Skeletal muscle satellite cell (primary cell): ENCODE measurements around the gene REXO5.

Source experiments
- H3K27me3 ChIP-seq: 2 replicates; pipeline ENCODE4 v1.7.0; 2013; ENCODE audit warnings: low read length; ENCODE audit not compliant: control insufficient read depth, insufficient read depth
- H3K36me3 ChIP-seq: 2 replicates; pipeline ENCODE4 v1.7.0; 2013; ENCODE audit warnings: mild to moderate bottlenecking, control low read depth, low read length; ENCODE audit not compliant: insufficient read depth
- H3K4me1 ChIP-seq: 2 replicates; pipeline ENCODE4 v1.7.0; 2013; ENCODE audit warnings: low read length; ENCODE audit not compliant: control insufficient read depth, insufficient read depth
- H3K4me2 ChIP-seq: 2 replicates; pipeline ENCODE4 v1.7.0; 2013; ENCODE audit warnings: mild to moderate bottlenecking, low read length
- H3K4me3 ChIP-seq: 2 replicates; pipeline ENCODE4 v1.7.0; 2013; ENCODE audit warnings: low read length
- H3K9ac ChIP-seq: 2 replicates; pipeline ENCODE4 v1.7.0; 2013; ENCODE audit warnings: mild to moderate bottlenecking, low read depth, low read length, moderate library complexity
- H3K9me3 ChIP-seq: replicated peaks from 2 replicates; pipeline ENCODE4 v1.7.0; 2013; ENCODE audit warnings: mild to moderate bottlenecking, control low read depth, low read length

Gene REXO5

GRCh38 chr16:20773679-20774078, 32.6 kb upstream of the REXO5 start:
- no peak overlapping the region for H3K9ac ChIP-seq
- no peaks in the 10 kb centered on the region for H3K27me3 ChIP-seq
- no peak overlapping the region for H3K4me2 ChIP-seq
- no peaks in the 10 kb centered on the region for H3K4me1 ChIP-seq
- H3K36me3 ChIP-seq = no peaks in the 10 kb centered on the region
- no peak overlapping the region for H3K4me3 ChIP-seq
- no peaks in the 10 kb centered on the region for H3K9me3 ChIP-seq

GRCh38 chr16:20774703-20775362, 31.5 kb upstream of the REXO5 start:
- no peaks in the 10 kb centered on the region for H3K36me3 ChIP-seq
- no peaks in the 10 kb centered on the region for H3K27me3 ChIP-seq
- H3K9me3 ChIP-seq = no peaks in the 10 kb centered on the region
- H3K4me2 ChIP-seq = no peak overlapping the region
- no peak overlapping the region for H3K4me3 ChIP-seq
- no peaks in the 10 kb centered on the region for H3K4me1 ChIP-seq
- H3K9ac ChIP-seq = no peak overlapping the region

- Histone ChIP-seq H3K9ac (no peak overlapping the region), H3K36me3 (no peaks in the 10 kb centered on the region), H3K9me3 (no peaks in the 10 kb centered on the region), H3K4me3 (no peak overlapping the region), H3K4me1 (no peaks in the 10 kb centered on the region), H3K4me2 (no peak overlapping the region), H3K27me3 (no peaks in the 10 kb centered on the region)
Observed at GRCh38 chr16:20781697-20782096, 24.6 kb upstream of the REXO5 start.

DNA sequence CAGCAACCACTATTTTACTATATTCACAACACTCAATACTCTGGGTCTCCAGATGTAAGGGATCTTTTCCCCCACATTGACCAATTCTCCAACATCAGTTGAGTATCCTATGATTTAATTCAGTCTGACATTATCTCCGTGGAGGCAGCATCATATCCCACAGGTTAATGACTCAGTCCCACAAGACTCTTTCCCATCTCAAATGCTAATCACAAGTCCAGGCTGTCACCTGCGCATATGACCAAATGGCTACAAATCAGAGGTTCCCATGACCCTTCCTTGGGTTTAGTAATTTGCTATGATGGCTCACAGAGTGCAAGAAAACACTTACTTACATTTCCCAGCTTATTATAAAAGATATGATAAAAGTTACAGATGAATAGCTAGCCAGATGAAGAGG, 23.9 kb upstream of the REXO5 start:
- no peaks in the 10 kb centered on the region for H3K36me3 ChIP-seq
- no peaks in the 10 kb centered on the region for H3K9me3 ChIP-seq
- no peak overlapping the region for H3K9ac ChIP-seq
- H3K27me3 ChIP-seq = no peaks in the 10 kb centered on the region
- H3K4me2 ChIP-seq = no peak overlapping the region
- H3K4me3 ChIP-seq = no peak overlapping the region
- H3K4me1 ChIP-seq = no peaks in the 10 kb centered on the region

DNA sequence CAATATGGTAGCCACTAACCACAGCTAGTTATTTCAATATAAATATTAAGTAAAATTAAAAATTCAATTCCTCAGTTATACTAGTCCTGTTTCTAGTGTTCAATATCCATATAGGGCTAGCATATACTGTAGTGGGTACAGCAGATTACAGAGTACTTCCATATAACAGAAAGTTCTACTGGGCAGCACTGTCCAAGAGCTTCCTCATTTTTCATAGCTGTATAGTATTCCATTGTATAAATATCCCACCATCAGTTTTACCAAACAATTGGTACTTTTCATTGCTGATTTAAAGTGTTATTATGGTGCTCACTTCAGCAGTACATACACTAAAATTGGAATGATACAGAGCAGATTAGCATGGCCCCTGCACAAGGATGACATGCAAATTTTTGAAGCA, 22.1 kb upstream of the REXO5 start:
- Histone ChIP-seq H3K4me1 (no peaks in the 10 kb centered on the region), H3K9ac (no peak overlapping the region), H3K4me2 (no peak overlapping the region), H3K9me3 (no peaks in the 10 kb centered on the region), H3K4me3 (no peak overlapping the region), H3K36me3 (no peaks in the 10 kb centered on the region), H3K27me3 (no peaks in the 10 kb centered on the region)

- Histone ChIP-seq H3K4me2 (no peak overlapping the region), H3K4me1 (peaks cover 5% of the 10 kb centered on the region), H3K36me3 (no peaks in the 10 kb centered on the region), H3K4me3 (no peak overlapping the region), H3K9ac (no peak overlapping the region), H3K27me3 (no peaks in the 10 kb centered on the region), H3K9me3 (no peaks in the 10 kb centered on the region)
Observed at GRCh38 chr16:20789130-20789529, 17.2 kb upstream of the REXO5 start.

DNA sequence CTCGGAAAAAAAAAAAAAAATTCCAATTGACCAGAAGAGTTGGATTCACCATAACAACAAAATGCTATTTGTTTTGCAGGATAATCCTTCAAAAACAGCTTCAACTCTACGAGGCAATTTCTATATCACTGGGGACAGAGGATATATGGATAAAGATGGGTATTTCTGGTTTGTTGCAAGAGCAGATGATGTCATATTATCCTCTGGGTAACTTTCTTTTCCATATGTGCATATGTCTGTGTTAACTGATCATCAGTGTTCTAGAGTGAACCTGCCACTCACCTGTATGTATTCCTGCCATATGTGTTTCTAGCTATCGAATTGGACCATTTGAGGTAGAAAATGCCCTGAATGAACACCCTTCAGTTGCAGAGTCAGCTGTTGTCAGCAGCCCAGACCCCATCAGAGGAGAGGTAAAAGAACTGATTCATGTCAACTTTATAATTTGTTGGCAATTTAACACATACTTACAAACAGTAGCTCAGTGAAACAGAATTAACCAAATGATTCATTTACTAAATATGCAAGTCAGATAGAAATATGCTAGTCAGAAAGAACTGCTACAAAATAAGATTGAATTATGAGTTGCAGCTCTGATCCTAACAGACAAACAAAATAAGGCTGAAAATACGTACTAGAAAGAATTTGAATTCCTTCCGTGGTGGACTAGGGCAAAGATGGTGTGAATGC, 14.3 kb upstream of the REXO5 start:
- no peaks in the 10 kb centered on the region for H3K36me3 ChIP-seq
- no peak overlapping the region for H3K4me3 ChIP-seq
- H3K4me2 ChIP-seq = no peak overlapping the region
- no peaks in the 10 kb centered on the region for H3K9me3 ChIP-seq
- peaks cover 5% of the 10 kb centered on the region for H3K4me1 ChIP-seq
- H3K9ac ChIP-seq = no peak overlapping the region
- no peaks in the 10 kb centered on the region for H3K27me3 ChIP-seq

DNA sequence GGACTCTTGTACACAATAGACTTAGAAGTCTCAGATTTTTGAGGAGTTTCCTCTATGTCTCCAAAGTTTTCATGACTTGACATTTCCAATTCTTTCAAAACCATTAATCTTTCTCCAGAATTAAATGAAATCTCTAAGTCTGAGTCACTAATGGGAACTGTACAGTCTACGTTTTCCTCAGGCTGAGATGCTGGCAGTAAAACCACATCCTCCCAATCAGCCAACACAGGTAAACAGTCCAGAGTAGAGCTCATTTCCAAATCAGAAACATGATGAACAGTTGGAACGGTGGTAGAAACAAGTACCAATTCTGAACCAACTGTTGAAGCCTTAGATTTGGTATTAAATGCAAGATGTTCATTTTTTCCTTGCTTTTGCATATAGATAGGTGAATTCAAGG, 8.0 kb upstream of the REXO5 start:
- H3K36me3 ChIP-seq = peaks cover 7% of the 10 kb centered on the region
- H3K27me3 ChIP-seq = no peaks in the 10 kb centered on the region
- H3K9ac ChIP-seq = no peak overlapping the region
- peaks cover 7% of the 10 kb centered on the region for H3K4me1 ChIP-seq
- H3K4me2 ChIP-seq = no peak overlapping the region
- H3K9me3 ChIP-seq = no peaks in the 10 kb centered on the region
- H3K4me3 ChIP-seq = no peak overlapping the region

- H3K9ac ChIP-seq = no peak overlapping the region
- H3K9me3 ChIP-seq = no peaks in the 10 kb centered on the region
- H3K4me2 ChIP-seq = no peak overlapping the region
- peaks cover 7% of the 10 kb centered on the region for H3K36me3 ChIP-seq
- no peak overlapping the region for H3K4me3 ChIP-seq
- H3K27me3 ChIP-seq = no peaks in the 10 kb centered on the region
- peaks cover 14% of the 10 kb centered on the region for H3K4me1 ChIP-seq
Observed at GRCh38 chr16:20799599-20799998, 6.7 kb upstream of the REXO5 start.

DNA sequence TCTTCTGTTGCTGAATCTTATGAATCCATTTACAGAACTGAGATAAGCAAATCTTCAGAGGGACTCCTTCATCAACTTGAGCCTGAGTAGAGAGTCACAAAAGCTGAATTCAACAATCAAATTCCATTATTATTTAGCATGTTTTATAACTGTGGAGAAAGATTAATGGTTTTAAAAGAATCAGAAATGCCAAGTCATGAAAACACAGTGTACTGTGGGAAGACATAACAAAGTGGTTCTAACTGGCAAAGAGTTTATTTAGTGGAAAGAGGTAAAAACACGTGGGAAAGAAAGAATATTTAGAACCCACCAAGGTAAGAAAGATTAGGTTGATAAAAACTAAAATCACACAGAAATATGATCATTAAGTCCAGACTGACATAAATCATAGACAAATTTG, 5.0 kb upstream of the REXO5 start:
- Histone ChIP-seq H3K4me2 (no peak overlapping the region), H3K36me3 (peaks cover 7% of the 10 kb centered on the region), H3K4me3 (no peak overlapping the region), H3K27me3 (no peaks in the 10 kb centered on the region), H3K4me1 (peaks cover 14% of the 10 kb centered on the region), H3K9me3 (no peaks in the 10 kb centered on the region), H3K9ac (no peak overlapping the region)

DNA sequence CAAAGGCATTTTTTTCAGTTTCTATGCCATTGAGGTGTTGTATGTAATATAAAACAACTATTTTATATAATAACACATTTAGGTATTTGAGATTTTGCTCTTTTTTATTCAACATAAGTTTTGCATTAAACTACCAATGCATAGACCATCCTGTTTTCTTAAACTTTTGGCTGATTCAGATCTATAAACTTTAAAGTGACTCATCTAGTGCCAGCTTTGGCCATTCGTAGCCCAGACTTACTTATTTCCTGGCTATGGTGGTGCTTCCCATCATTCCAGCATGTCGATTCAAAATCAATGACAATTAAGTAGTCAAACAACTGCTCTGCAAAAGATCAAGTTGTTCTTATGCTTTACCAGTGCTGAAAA, 3.2 kb upstream of the REXO5 start:
- no peaks in the 10 kb centered on the region for H3K9me3 ChIP-seq
- H3K9ac ChIP-seq = no peak overlapping the region
- H3K4me3 ChIP-seq = no peak overlapping the region
- no peaks in the 10 kb centered on the region for H3K36me3 ChIP-seq
- H3K4me2 ChIP-seq = peak overlapping the region; percentile 40
- peaks cover 19% of the 10 kb centered on the region for H3K4me1 ChIP-seq
- H3K27me3 ChIP-seq = no peaks in the 10 kb centered on the region

- H3K9me3 ChIP-seq = no peaks in the 10 kb centered on the region
- H3K4me3 ChIP-seq = no peak overlapping the region
Observed at GRCh38 chr16:20803561-20804214, 2.6 kb upstream of the REXO5 start.

More at GRCh38 chr16:20803561-20804214, 2.6 kb upstream of the REXO5 start:
- peaks cover 19% of the 10 kb centered on the region for H3K4me1 ChIP-seq
- H3K27me3 ChIP-seq = no peaks in the 10 kb centered on the region
- H3K4me2 ChIP-seq = peak overlapping the region; percentile 40
- H3K9ac ChIP-seq = no peak overlapping the region
- H3K36me3 ChIP-seq = no peaks in the 10 kb centered on the region
